HepG2 (cell line): ENCODE results near the gene ANXA9. TPM values are rescaled to one million over a fixed set of nuclear protein-coding genes. Genes with fewer than 3 reads are reported as not detected.

Experiments
- ATF7 ChIP-seq, 2 experiments: fragments of 450-650 bp in 1 of 2; sonication (generic) in 1 of 2; formaldehyde crosslinking in 1 of 2; IDR thresholded peaks; 2 replicates each; pipeline versions ENCODE4 v1.4.0 to v1.6.1; 2016 to 2020; ENCODE audit warnings: antibody characterized with exemption in 1 of 2, mild to moderate bottlenecking in 1 of 2, missing genetic modification reagents in 1 of 2
- BORCS8-MEF2B ChIP-seq: sonication (generic); formaldehyde crosslinking; IDR thresholded peaks from 2 replicates; pipeline ENCODE4 v1.8.0; 2022; ENCODE audit warnings: mild to moderate bottlenecking, missing genetic modification reagents
- CBX1 ChIP-seq: IDR thresholded peaks from one replicate; pipeline ENCODE4 v1.6.1; 2016; ENCODE audit warnings: antibody characterized with exemption, low read depth
- FOXC1 ChIP-seq: sonication (generic); formaldehyde crosslinking; IDR thresholded peaks from 2 replicates; pipeline ENCODE4 v1.8.0; 2022; ENCODE audit warnings: mild to moderate bottlenecking, missing genetic modification reagents, borderline replicate concordance
- HNRNPL ChIP-seq: fragments of 200-400 bp; formaldehyde crosslinking; IDR thresholded peaks from 2 replicates; pipeline ENCODE4 v1.6.1; 2017; ENCODE audit warnings: mild to moderate bottlenecking, low read depth, low read length
- MAFG ChIP-seq: sonication (generic); formaldehyde crosslinking; IDR thresholded peaks from 2 replicates; pipeline ENCODE4 v1.5.1; 2020; ENCODE audit warnings: mild to moderate bottlenecking, missing genetic modification reagents
- PATZ1 ChIP-seq: sonication (generic); formaldehyde crosslinking; IDR thresholded peaks from 2 replicates; pipeline ENCODE4 v1.4.0; 2020; ENCODE audit warnings: missing genetic modification reagents
- POLR2A ChIP-seq, 2 experiments: IDR thresholded peaks; 2 replicates each; pipeline ENCODE4 v1.6.1; 2011; ENCODE audit warnings: low read depth in 2 of 2, low read length in 2 of 2, mild to moderate bottlenecking in 1 of 2, moderate library complexity in 1 of 2; ENCODE audit not compliant: insufficient read depth in 1 of 2
- POLR2AphosphoS2 ChIP-seq: IDR thresholded peaks from 2 replicates; pipeline ENCODE4 v1.6.1; 2011; ENCODE audit warnings: low read depth, low read length, improper control_type of control experiment
- PTBP1 ChIP-seq: fragments of 200-400 bp; formaldehyde crosslinking; IDR thresholded peaks from 2 replicates; pipeline ENCODE4 v1.6.1; 2018; ENCODE audit warnings: low read length, low read depth; ENCODE audit not compliant: poor library complexity, severe bottlenecking
- SMAD3 ChIP-seq: sonication (generic); formaldehyde crosslinking; IDR thresholded peaks from 2 replicates; pipeline ENCODE4 v1.4.0; 2020; ENCODE audit warnings: missing genetic modification reagents
- TFDP2 ChIP-seq: sonication (generic); formaldehyde crosslinking; IDR thresholded peaks from 2 replicates; pipeline ENCODE4 v1.4.0; 2020; ENCODE audit warnings: missing genetic modification reagents
- ZBTB33 ChIP-seq: sonication (generic); formaldehyde crosslinking; IDR thresholded peaks from 2 replicates; pipeline ENCODE4 v1.4.0; 2020; ENCODE audit warnings: missing genetic modification reagents
- ZBTB4 ChIP-seq: sonication (generic); formaldehyde crosslinking; IDR thresholded peaks from 2 replicates; pipeline ENCODE4 v1.4.0; 2020; ENCODE audit warnings: missing genetic modification reagents, mild to moderate bottlenecking, borderline replicate concordance
- ZNF260 ChIP-seq: sonication (generic); formaldehyde crosslinking; IDR thresholded peaks from 2 replicates; pipeline ENCODE4 v1.4.0; 2020; ENCODE audit warnings: missing genetic modification reagents, low read depth, mild to moderate bottlenecking, borderline replicate concordance
- ZNF275 ChIP-seq: sonication (generic); formaldehyde crosslinking; IDR thresholded peaks from 2 replicates; pipeline ENCODE4 v1.8.0; 2022; ENCODE audit warnings: missing genetic modification reagents, mild to moderate bottlenecking, inconsistent platforms, borderline replicate concordance
- ZNF383 ChIP-seq: sonication (generic); formaldehyde crosslinking; IDR thresholded peaks from 2 replicates; pipeline ENCODE4 v1.4.0; 2020; ENCODE audit warnings: missing genetic modification reagents, mild to moderate bottlenecking, borderline replicate concordance
- ZNF772 ChIP-seq: sonication (generic); formaldehyde crosslinking; IDR thresholded peaks from 2 replicates; pipeline ENCODE4 v1.5.0; 2020; ENCODE audit warnings: mild to moderate bottlenecking, missing genetic modification reagents
- polyA plus RNA-seq, 8 experiments: library from polyadenylated mRNA; depleted of rRNA in 3 of 8; stranded (reverse) in 7 of 8; unstranded in 1 of 8; fragments of >200 nt; fragmentation: Illumina TruSeq in 4 of 8; extraction: Trizol in 4 of 8; gene quantifications; 2 replicates each; pipeline versions ENCODE4 v1.2.1 to v1.2.3, GENCODE V29; 2011 to 2016; ENCODE audit warnings: low read depth in 4 of 8, missing spikeins in 1 of 8, mixed read lengths in 1 of 8; ENCODE audit not compliant: insufficient read depth in 1 of 8
- total RNA-seq, 5 experiments: library from RNA; depleted of rRNA; stranded (reverse); fragments of >200 nt; fragmentation: Illumina TruSeq; extraction: Trizol; gene quantifications; 2 replicates each; pipeline ENCODE4 v1.2.3, GENCODE V29; 2016; ENCODE audit warnings: low read depth in 1 of 5

The ANXA9 gene
- total and polyA plus RNA-seq, 2 of the 13 experiments (the other 11 are each of a cell fraction or from before 2014, with no cell fraction given): 13.3 to 23.9 TPM

GRCh38 chr1:150974580-150975478 is 7.3 kb upstream of the ANXA9 start, which contains the start of gene CERS2 (continued):
- TF ChIP-seq TFDP2: 0 out of 2 replicates have a peak, but pooled peaks have one; percentile 14
- TF ChIP-seq HNRNPL: no peak
- no peak for TF ChIP-seq ZNF275 (CRISPR knock-in tag)
- no peak for TF ChIP-seq FOXC1
- TF ChIP-seq ZBTB33 (CRISPR knock-in tag): no peak
- TF ChIP-seq PTBP1: no peak
- TF ChIP-seq POLR2AphosphoS2: no peak
- TF ChIP-seq ZNF260 (CRISPR knock-in tag): no peak
- no peak for TF ChIP-seq CBX1
- TF ChIP-seq POLR2A (IDR thresholded peaks at IDR 0.05; ENCODE audit: insufficient read depth in 1 of 2, low read depth in 2 of 2, low read length in 2 of 2): peak in 1 of 2 experiments; percentile 65; a peak in 3 of 4 replicates
- no peak for TF ChIP-seq SMAD3 (CRISPR knock-in tag)
- TF ChIP-seq PATZ1 (CRISPR knock-in tag): peak; percentile 77
- no peak for TF ChIP-seq ATF7 (IDR thresholded peaks at IDR 0.05)
- TF ChIP-seq ATF7 (CRISPR knock-in tag; IDR thresholded peaks at IDR 0.05): no peak
- TF ChIP-seq MAFG (CRISPR knock-in tag): no peak
- no peak for TF ChIP-seq ZNF383 (CRISPR knock-in tag)
- TF ChIP-seq ZNF772 (CRISPR knock-in tag): no peak
- no peak for TF ChIP-seq ZBTB4 (CRISPR knock-in tag)
- TF ChIP-seq BORCS8-MEF2B: peak; percentile 46; the same call in 1 of the 2 replicates
